GM23338 (cell line): ENCODE results near the gene FAM174C. TPM values are rescaled to one million over a fixed set of nuclear protein-coding genes. Genes with fewer than 3 reads are reported as not detected.
A peak's percentile ranks its signal among the peaks of the same experiment; 100 is the strongest.

Experiments used
- ATAC-seq: fragments of 200-7000 bp; cut with Tn5 transposase; 3 replicates; pipeline ENCODE4 v1.9.1; 2020
- DNase-seq: peaks from one replicate; pipeline ENCODE4 v3.0.0-alpha.2; 2015; ENCODE audit warnings: low spot score
- H2AFZ ChIP-seq: fragments of 200-600 bp; sonication (generic); 2 replicates; pipeline ENCODE4 v1.8.0; 2016; ENCODE audit warnings: antibody characterized with exemption, mild to moderate bottlenecking, moderate library complexity
- H3F3A ChIP-seq: fragments of 200-600 bp; sonication (generic); replicated peaks from 2 replicates; pipeline ENCODE4 v1.8.0; 2017; ENCODE audit warnings: antibody characterized with exemption, mixed run types, low read depth
- H3K27ac ChIP-seq: fragments of 200-600 bp; sonication (generic); 2 replicates; pipeline ENCODE4 v1.6.1; 2016; ENCODE audit warnings: low read depth
- H3K27me3 ChIP-seq: fragments of 200-600 bp; sonication (generic); 2 replicates; pipeline ENCODE4 v1.8.0; 2016; ENCODE audit warnings: mild to moderate bottlenecking, mixed run types, moderate library complexity; ENCODE audit not compliant: insufficient read depth
- H3K36me3 ChIP-seq: fragments of 200-600 bp; sonication (generic); 2 replicates; pipeline ENCODE4 v1.8.0; 2016; ENCODE audit warnings: mild to moderate bottlenecking; ENCODE audit not compliant: insufficient read depth
- H3K4me1 ChIP-seq: fragments of 200-600 bp; sonication (generic); 2 replicates; pipeline ENCODE4 v1.8.0; 2016; ENCODE audit warnings: mild to moderate bottlenecking, moderate library complexity; ENCODE audit not compliant: insufficient read depth
- H3K4me2 ChIP-seq: fragments of 200-600 bp; sonication (generic); 2 replicates; pipeline ENCODE4 v1.7.1; 2017; ENCODE audit warnings: mixed run types
- H3K4me3 ChIP-seq: fragments of 200-600 bp; sonication (generic); 2 replicates; pipeline ENCODE4 v1.6.1; 2016; ENCODE audit warnings: mixed run types
- H3K79me2 ChIP-seq: fragments of 200-600 bp; sonication (generic); replicated peaks from 2 replicates; pipeline ENCODE4 v1.8.0; 2017; ENCODE audit warnings: mild to moderate bottlenecking; ENCODE audit not compliant: insufficient read depth
- H3K9me2 ChIP-seq: fragments of 200-600 bp; sonication (generic); 2 replicates; pipeline ENCODE4 v1.8.0; 2017; ENCODE audit not compliant: insufficient read depth
- H4K20me1 ChIP-seq: fragments of 200-600 bp; sonication (generic); replicated peaks from 2 replicates; pipeline ENCODE4 v1.8.0; 2017; ENCODE audit warnings: mild to moderate bottlenecking; ENCODE audit not compliant: insufficient read depth
- H3K27ac Mint-ChIP-seq: 2 replicates; pipeline ENCODE4 v1.8.0; 2020; ENCODE audit warnings: inconsistent platforms, mild to moderate bottlenecking, moderate library complexity, mixed read lengths
- H3K27me3 Mint-ChIP-seq: 3 replicates; pipeline ENCODE4 v1.8.0; 2022; ENCODE audit warnings: low read depth, mild to moderate bottlenecking, moderate library complexity, mixed read lengths, inconsistent platforms; ENCODE audit not compliant: insufficient read depth, poor library complexity
- H3K36me3 Mint-ChIP-seq: 3 replicates; pipeline ENCODE4 v1.8.0; 2021; ENCODE audit warnings: low read depth, mild to moderate bottlenecking, inconsistent platforms, moderate library complexity, mixed read lengths
- H3K4me1 Mint-ChIP-seq: 3 replicates; pipeline ENCODE4 v1.8.0; 2020; ENCODE audit warnings: mild to moderate bottlenecking, inconsistent platforms, mixed read lengths
- H3K4me3 Mint-ChIP-seq: 3 replicates; pipeline ENCODE4 v1.8.0; 2021; ENCODE audit warnings: moderate library complexity, mild to moderate bottlenecking, inconsistent platforms, mixed read lengths
- H3K9me3 Mint-ChIP-seq: 3 replicates; pipeline ENCODE4 v1.8.0; 2020; ENCODE audit warnings: moderate library complexity, mild to moderate bottlenecking, inconsistent platforms, mixed read lengths
- CREB1 ChIP-seq: fragments of 250-450 bp; sonication (Bioruptor Pico); IDR thresholded peaks from 2 replicates; pipeline ENCODE4 v1.5.0; 2020; ENCODE audit warnings: low read depth, mild to moderate bottlenecking, moderate library complexity
- EZH2 ChIP-seq: fragments of 200-600 bp; sonication (generic); IDR thresholded peaks from one replicate; pipeline ENCODE4 v1.8.0; 2017; ENCODE audit warnings: antibody characterized with exemption, mild to moderate bottlenecking, low read depth; ENCODE audit not compliant: unreplicated experiment
- EZH2phosphoT487 ChIP-seq: fragments of 200-600 bp; sonication (generic); IDR thresholded peaks from one replicate; pipeline ENCODE4 v1.8.1; 2018; ENCODE audit warnings: antibody characterized with exemption; ENCODE audit not compliant: unreplicated experiment
- NANOG ChIP-seq: IDR thresholded peaks from 2 replicates; pipeline ENCODE4 v1.6.1; 2016; ENCODE audit warnings: antibody characterized with exemption, borderline replicate concordance
- POLR2AphosphoS5 ChIP-seq: IDR thresholded peaks from 2 replicates; pipeline ENCODE4 v1.6.1; 2016; ENCODE audit warnings: antibody characterized with exemption, low read depth
- REST ChIP-seq: IDR thresholded peaks from one replicate; pipeline ENCODE4 v1.6.1; 2018; ENCODE audit warnings: antibody characterized with exemption; ENCODE audit not compliant: unreplicated experiment
- STAT1 ChIP-seq: IDR thresholded peaks from one replicate; pipeline ENCODE4 v1.6.1; 2016; ENCODE audit warnings: antibody characterized with exemption; ENCODE audit not compliant: unreplicated experiment
- ZNF462 ChIP-seq: fragments of 250-450 bp; sonication (Bioruptor Pico); IDR thresholded peaks from 2 replicates; pipeline ENCODE4 v1.5.0; 2020; ENCODE audit warnings: mild to moderate bottlenecking, moderate library complexity
- polyA plus RNA-seq: library from polyadenylated mRNA; unstranded; fragments of >200 nt; fragmentation: Nextera tagmentation; extraction: Ambion mirVana; gene quantifications from 2 replicates; pipeline ENCODE4 v1.2.1, GENCODE V29; 2016
- total RNA-seq: library from RNA; depleted of rRNA; stranded (reverse); fragments of >200 nt; shearing (Covaris generic); gene quantifications from 2 replicates; pipeline ENCODE4 v1.2.3, GENCODE V29; 2014
- TF ChIP-seq, protein P1 (sequence below): IDR thresholded peaks from 2 replicates; pipeline ENCODE4 v1.6.1; 2016; ENCODE audit warnings: antibody characterized with exemption
- TF ChIP-seq, protein P2 (sequence below), 2 experiments: fragments of 200-600 bp in 1 of 2; sonication (generic) in 1 of 2; conservative IDR thresholded peaks; 2 replicates each; pipeline versions ENCODE4 v1.5.1 to v1.6.1; 2016 to 2017; ENCODE audit warnings: antibody characterized with exemption in 2 of 2, low read depth in 2 of 2, mild to moderate bottlenecking in 2 of 2, moderate library complexity in 1 of 2

The FAM174C gene
- total and polyA plus RNA-seq, 2 experiments from 2014 or later: 60.4 to 68.0 TPM

DNA sequence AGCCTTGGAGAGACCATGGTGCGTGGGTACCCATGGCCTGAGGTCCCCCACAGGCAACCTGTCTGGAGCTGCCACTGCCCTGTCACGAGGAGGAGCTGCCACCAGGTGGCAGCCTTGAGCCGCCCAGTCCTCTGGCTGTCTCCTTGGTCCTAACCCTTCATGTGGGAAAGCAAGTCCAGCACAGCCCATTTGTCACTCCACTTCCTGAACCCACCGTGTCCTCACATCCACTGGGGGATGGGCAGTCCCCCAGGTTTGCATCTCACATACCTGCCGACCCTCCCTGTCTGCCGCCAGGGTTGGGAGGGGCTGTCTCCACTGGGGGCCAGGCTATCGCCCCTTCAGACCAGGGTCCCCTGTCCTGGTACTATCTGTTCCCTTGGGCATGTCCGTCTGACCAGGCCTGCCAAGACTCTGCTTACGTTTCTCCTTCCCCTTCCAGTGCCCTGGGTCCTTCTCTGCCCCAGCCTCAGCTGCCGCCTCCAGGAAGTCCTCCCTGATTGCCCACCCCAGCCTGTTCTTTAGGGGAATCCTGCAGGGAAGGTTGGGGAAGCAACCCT, 4.5 kb downstream of the FAM174C start:
- no peaks in the 10 kb centered on the region for H3K36me3 ChIP-seq
- H3K4me3 Mint-ChIP-seq: no peak overlapping the region; the same call in 2 of the 3 replicates
- H4K20me1 ChIP-seq: no peaks in the 10 kb centered on the region
- peaks cover 21% of the 10 kb centered on the region for H3K27me3 Mint-ChIP-seq
- peak; percentile 86 for DNase-seq
- H3K4me2 ChIP-seq: no peak overlapping the region
- peak; percentile 34 for ATAC-seq
- H3K79me2 ChIP-seq: peaks cover 6% of the 10 kb centered on the region
- H3K27ac Mint-ChIP-seq: peak overlapping the region; percentile 67; the same call in 1 of the 2 replicates
- TF ChIP-seq, protein P1, sequence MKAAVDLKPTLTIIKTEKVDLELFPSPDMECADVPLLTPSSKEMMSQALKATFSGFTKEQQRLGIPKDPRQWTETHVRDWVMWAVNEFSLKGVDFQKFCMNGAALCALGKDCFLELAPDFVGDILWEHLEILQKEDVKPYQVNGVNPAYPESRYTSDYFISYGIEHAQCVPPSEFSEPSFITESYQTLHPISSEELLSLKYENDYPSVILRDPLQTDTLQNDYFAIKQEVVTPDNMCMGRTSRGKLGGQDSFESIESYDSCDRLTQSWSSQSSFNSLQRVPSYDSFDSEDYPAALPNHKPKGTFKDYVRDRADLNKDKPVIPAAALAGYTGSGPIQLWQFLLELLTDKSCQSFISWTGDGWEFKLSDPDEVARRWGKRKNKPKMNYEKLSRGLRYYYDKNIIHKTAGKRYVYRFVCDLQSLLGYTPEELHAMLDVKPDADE: no peak
- TF ChIP-seq, protein P2, sequence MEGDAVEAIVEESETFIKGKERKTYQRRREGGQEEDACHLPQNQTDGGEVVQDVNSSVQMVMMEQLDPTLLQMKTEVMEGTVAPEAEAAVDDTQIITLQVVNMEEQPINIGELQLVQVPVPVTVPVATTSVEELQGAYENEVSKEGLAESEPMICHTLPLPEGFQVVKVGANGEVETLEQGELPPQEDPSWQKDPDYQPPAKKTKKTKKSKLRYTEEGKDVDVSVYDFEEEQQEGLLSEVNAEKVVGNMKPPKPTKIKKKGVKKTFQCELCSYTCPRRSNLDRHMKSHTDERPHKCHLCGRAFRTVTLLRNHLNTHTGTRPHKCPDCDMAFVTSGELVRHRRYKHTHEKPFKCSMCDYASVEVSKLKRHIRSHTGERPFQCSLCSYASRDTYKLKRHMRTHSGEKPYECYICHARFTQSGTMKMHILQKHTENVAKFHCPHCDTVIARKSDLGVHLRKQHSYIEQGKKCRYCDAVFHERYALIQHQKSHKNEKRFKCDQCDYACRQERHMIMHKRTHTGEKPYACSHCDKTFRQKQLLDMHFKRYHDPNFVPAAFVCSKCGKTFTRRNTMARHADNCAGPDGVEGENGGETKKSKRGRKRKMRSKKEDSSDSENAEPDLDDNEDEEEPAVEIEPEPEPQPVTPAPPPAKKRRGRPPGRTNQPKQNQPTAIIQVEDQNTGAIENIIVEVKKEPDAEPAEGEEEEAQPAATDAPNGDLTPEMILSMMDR (conservative IDR thresholded peaks at IDR 0.05; ENCODE audit: low read depth in 2 of 2): peak; percentile 94 to 96
- no peak for TF ChIP-seq STAT1
- no peak for TF ChIP-seq REST
- TF ChIP-seq CREB1 (CRISPR knock-in tag): 0 out of 2 replicates have a peak, but pooled peaks have one; percentile 11
- no peak for TF ChIP-seq ZNF462 (CRISPR knock-in tag)
- TF ChIP-seq NANOG: no peak
- TF ChIP-seq EZH2phosphoT487: no peak
- no peak for TF ChIP-seq EZH2
- no peak for TF ChIP-seq POLR2AphosphoS5
- peaks cover 28% of the 10 kb centered on the region for H3F3A ChIP-seq
- 0 out of 2 replicates have a peak, but pooled peaks cover 3% of the 10 kb centered on the region for H3K4me1 ChIP-seq
- H3K4me3 ChIP-seq: no peak overlapping the region
- 0 out of 2 replicates have a peak overlapping the region, but pooled peaks have one; percentile 69 for H3K27ac ChIP-seq
- no peaks in the 10 kb centered on the region; the same call in 2 of the 3 replicates for H3K9me3 Mint-ChIP-seq
- peaks cover 12% of the 10 kb centered on the region; the same call in 2 of the 3 replicates for H3K36me3 Mint-ChIP-seq
- H3K27me3 ChIP-seq: peaks cover 11% of the 10 kb centered on the region
- peaks cover 22% of the 10 kb centered on the region for H3K4me1 Mint-ChIP-seq
- no peak overlapping the region for H2AFZ ChIP-seq
- no peaks in the 10 kb centered on the region for H3K9me2 ChIP-seq
